ENCODE measurements around the gene AGPAT3.

The AGPAT3 gene

DNA sequence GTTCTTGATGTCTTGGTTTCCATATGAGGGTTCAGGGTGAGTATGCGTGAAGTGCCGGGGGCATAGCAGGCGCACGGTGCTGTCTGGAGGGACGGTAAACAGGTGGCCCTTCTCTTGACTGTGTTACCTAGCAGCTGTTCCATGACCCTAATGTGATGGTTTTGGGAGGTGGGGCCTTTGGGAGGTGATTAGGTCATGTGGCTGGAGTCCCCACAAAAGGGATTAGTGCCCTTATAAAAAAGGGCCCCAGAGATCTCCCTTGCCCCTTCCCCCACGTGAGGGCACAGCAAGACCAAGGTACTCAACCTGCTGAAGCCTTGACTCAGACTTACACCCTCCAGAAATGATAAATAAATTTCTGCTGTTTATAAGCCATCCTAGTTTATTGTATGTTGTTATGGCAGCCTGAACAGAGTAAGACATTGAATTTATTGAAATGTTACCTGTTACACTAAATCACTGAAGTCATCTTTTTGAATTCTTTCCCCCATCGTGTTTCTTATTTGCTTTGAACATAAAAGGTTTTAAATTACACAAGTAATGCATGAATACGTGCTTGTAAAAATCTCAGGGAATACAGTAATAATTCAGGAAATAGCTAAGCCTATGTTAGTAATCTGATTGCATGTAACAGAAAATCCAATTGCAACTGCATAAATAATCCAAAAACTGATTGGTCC is 162.7 kb downstream of the AGPAT3 start:
- no peak for DNase-seq

GRCh38 chr21:44028287-44028659 is 163.2 kb downstream of the AGPAT3 start:
- DNase-seq: no peak

DNA sequence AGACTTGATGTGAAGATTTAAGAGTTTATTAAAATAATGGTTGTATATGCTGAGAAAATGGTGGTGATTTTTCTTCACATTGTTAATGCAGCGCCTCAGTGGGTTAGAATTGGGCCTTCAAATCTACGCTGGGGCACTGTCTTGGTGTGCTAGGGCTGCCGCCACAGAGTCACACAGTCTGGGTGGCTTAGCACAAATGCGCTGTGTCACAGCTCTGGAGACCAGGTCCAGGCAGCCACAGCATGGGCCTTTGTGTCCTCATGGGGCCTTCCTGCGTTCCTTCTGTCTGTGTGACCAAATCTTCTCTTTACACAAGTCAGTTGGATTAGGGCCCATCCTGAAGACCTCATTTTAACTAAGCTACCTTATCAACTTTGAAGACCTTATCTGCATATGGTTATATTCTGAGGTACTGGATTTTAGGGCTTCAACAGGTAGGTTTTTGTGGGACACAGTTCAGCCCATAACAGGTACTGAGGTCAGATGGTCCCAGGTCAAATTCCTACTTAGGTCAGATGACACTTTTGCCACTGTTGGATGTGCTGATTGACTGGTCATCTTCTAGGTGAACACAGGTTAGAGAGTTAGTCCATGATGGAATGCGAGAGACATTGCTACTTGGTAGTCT is 164.6 kb downstream of the AGPAT3 start:
- no peak for DNase-seq

DNA sequence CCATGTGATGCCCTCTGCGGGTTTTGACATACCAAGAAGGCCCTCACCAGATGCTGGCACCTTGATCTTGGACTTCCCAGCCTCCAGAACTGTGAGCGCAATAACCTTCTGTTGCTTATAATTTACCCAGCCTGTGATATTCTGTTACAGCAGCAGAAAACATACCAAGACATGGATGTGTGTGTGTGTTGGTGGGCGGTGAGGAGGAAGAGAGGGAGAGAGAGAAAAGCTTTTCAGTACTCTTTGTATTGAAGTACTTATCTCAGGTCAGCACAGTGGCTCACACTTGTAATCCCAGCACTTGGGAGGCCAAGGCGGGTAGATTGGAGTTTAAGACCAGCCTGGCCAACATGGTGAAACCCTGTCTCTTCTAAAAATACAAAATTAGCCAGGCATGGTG is 170.2 kb downstream of the AGPAT3 start:
- no peak for DNase-seq

Measured in suppressor macrophage (primary cell).